Prostate gland (tissue), 2 donors: Measurements from ENCODE around the gene TOM1L2.
"Not testable (repeated sequence)": the region's sequence is repeated elsewhere in the genome, so short reads cannot be mapped to it uniquely, and the experiment has no call there.

Experiments used
- CTCF ChIP-seq, 4 experiments: fragments of 200-600 bp in 2 of 4; fragments of 450-650 bp in 2 of 4; sonication (generic) in 2 of 4; IDR thresholded peaks; 1 replicate in 3 of 4; 2 replicates in 1 of 4; pipeline ENCODE4 v1.5.1; 2016 to 2019; ENCODE audit warnings: antibody characterized with exemption in 4 of 4, mild to moderate bottlenecking in 2 of 4, moderate library complexity in 2 of 4
- POLR2A ChIP-seq: fragments of 450-650 bp; IDR thresholded peaks from one replicate; pipeline ENCODE4 v1.6.1; 2016; ENCODE audit warnings: antibody characterized with exemption, mild to moderate bottlenecking
- POLR2AphosphoS5 ChIP-seq: sonication (generic); formaldehyde crosslinking; IDR thresholded peaks from one replicate; pipeline ENCODE4 v1.6.1; 2017; ENCODE audit warnings: antibody characterized with exemption

DNA sequence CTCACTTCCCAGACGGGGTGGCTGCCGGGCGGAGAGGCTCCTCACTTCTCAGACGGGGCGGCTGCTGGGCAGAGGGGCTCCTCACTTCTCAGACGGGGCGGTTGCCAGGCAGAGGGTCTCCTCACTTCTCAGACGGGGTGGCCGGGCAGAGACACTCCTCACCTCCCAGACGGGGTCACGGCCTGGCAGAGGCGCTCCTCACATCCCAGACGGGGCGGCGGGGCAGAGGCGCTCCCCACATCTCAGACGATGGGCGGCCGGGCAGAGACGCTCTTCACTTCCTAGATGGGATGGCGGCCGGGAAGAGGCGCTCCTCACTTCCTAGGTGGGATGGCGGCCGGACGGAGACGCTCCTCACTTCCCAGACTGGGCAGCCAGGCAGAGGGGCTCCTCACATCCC lies 59.9 kb downstream of the TOM1L2 start:
- not testable (repeated sequence) for TF ChIP-seq POLR2A; CTCF (IDR thresholded peaks at IDR 0.05); POLR2AphosphoS5
